Measurements from ENCODE around the gene NPAT.

Gene NPAT

DNA sequence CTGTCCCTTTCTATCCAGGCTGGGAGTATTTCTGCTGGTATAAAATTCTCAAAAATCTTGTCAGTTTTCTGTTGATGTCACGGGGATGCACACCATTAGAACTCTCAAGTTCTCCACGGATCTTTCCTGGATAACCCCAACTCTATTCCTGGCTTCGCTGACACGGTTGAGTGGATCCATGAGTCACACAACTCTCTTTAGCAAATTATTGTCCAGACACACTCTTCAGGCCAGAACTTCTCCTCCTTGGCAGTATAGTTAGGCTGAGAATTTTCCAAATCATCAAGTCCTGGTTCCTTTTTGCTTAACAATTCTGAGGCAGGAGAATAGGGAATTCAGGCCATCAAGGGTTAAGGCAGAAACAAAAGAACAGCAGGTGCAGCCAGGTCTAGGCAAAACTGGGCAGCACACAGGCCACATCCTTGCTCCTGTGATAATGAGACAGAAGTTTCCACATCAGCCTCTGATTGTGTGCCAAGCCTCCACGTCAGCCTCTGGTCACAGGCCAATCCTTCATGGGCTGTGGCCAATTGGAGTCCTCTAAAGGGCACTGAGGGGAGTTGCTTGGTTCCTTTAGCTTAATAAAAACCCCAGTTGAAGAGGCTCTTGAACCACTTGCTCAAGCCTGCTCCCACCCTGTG lies 106.8 kb downstream of the NPAT start:
- DNase-seq (ENCODE audit: low spot score), result no peak
- in situ Hi-C loops (cut with MboI; ENCODE audit: low sequenced_read_pairs, unreplicated experiment), result loop anchor here (10.0 kb wide), 1 partner anchor 539 kb away; no protein-coding TSS in a partner anchor

GRCh38 chr11:108112057-108112456 lies 110.4 kb downstream of the NPAT start:
- TF ChIP-seq, protein P1, sequence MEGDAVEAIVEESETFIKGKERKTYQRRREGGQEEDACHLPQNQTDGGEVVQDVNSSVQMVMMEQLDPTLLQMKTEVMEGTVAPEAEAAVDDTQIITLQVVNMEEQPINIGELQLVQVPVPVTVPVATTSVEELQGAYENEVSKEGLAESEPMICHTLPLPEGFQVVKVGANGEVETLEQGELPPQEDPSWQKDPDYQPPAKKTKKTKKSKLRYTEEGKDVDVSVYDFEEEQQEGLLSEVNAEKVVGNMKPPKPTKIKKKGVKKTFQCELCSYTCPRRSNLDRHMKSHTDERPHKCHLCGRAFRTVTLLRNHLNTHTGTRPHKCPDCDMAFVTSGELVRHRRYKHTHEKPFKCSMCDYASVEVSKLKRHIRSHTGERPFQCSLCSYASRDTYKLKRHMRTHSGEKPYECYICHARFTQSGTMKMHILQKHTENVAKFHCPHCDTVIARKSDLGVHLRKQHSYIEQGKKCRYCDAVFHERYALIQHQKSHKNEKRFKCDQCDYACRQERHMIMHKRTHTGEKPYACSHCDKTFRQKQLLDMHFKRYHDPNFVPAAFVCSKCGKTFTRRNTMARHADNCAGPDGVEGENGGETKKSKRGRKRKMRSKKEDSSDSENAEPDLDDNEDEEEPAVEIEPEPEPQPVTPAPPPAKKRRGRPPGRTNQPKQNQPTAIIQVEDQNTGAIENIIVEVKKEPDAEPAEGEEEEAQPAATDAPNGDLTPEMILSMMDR (IDR thresholded peaks at IDR 0.05; ENCODE audit: borderline replicate concordance, control extremely low read depth, extremely low read depth, insufficient read depth, missing control alignments), result no peak
- no peak for DNase-seq (ENCODE audit: low spot score)
- in situ Hi-C loops (cut with MboI; ENCODE audit: low sequenced_read_pairs, unreplicated experiment), result loop anchor here (10.0 kb wide), 1 partner anchor 543 kb away; no protein-coding TSS in a partner anchor

More for the DNA sequence above, 106.8 kb downstream of the NPAT start:
- TF ChIP-seq, protein P1 (IDR thresholded peaks at IDR 0.05; ENCODE audit: borderline replicate concordance, control extremely low read depth, extremely low read depth, insufficient read depth, missing control alignments), result no peak

GRCh38 chr11:108111126-108111525 lies 111.3 kb downstream of the NPAT start:
- TF ChIP-seq, protein P1 (IDR thresholded peaks at IDR 0.05; ENCODE audit: borderline replicate concordance, control extremely low read depth, extremely low read depth, insufficient read depth, missing control alignments), result no peak
- no peak for DNase-seq (ENCODE audit: low spot score)
- in situ Hi-C loops (cut with MboI; ENCODE audit: low sequenced_read_pairs, unreplicated experiment), result loop anchor here (10.0 kb wide), 1 partner anchor 544 kb away; no protein-coding TSS in a partner anchor

Measured in GM13976 (cell line).